SK-N-MC (cell line): ENCODE results near the gene AOC3.

Experiments
- EZH2 ChIP-seq: fragments of 200-600 bp; sonication (generic); IDR thresholded peaks from one replicate; pipeline ENCODE4 v1.6.1; 2017; ENCODE audit warnings: antibody characterized with exemption
- POLR2AphosphoS5 ChIP-seq: IDR thresholded peaks from 2 replicates; pipeline ENCODE4 v1.6.1; 2012; ENCODE audit warnings: mild to moderate bottlenecking, low read depth, low read length, borderline replicate concordance

DNA sequence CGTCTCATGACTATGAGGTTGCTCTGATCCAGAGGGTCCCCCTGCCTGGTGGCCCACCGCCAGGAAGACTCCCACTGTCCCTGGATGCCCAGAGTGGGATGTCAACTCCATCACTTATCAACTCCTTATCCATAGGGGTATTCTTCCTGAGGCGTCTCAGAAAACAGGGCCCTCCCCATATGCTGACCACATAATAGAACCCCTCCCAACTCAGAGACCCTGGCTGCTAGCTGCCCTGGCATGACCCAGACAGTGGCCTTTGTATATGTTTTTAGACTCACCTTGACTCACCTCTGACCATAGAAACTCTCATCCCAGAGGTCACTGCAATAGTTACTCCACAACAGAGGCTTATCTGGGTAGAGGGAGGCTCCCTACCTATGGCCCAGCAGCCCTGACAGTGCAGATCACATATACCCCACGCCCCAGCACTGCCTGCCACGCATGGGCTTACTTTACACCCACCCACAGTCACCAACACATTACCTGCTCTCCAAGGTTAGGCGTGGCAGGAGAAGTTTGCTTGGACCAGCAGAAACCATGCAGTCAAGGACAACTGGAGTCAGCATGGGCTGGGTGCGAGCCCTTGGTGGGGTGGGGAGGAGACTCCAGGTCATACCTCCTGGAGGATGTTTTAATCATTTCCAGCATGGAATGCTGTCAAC is 47.3 kb downstream of the AOC3 start:
- TF ChIP-seq POLR2AphosphoS5 (no peak), EZH2 (no peak)
